Nephron (organoid): ENCODE results near the gene MRTFA.

Source experiments
- H3K27ac Mint-ChIP-seq, 3 experiments: 2 replicates each; pipeline ENCODE4 v1.8.0; 2020; ENCODE audit warnings: mixed read lengths in 3 of 3, mild to moderate bottlenecking in 2 of 3, moderate library complexity in 1 of 3
- H3K27me3 Mint-ChIP-seq: 2 replicates; pipeline ENCODE4 v1.8.0; 2021; ENCODE audit warnings: low read depth, mild to moderate bottlenecking, moderate library complexity, mixed read lengths
- H3K36me3 Mint-ChIP-seq: 2 replicates; pipeline ENCODE4 v1.8.0; 2020; ENCODE audit warnings: low read depth, mixed read lengths
- H3K4me1 Mint-ChIP-seq: 2 replicates; pipeline ENCODE4 v1.8.0; 2020; ENCODE audit warnings: mixed read lengths
- H3K4me3 Mint-ChIP-seq, 3 experiments: 2 replicates each; pipeline ENCODE4 v1.8.0; 2020; ENCODE audit warnings: mild to moderate bottlenecking in 3 of 3, mixed read lengths in 3 of 3, moderate library complexity in 2 of 3
- H3K9me3 Mint-ChIP-seq: 2 replicates; pipeline ENCODE4 v1.8.0; 2020; ENCODE audit warnings: mixed read lengths
- TF ChIP-seq, protein P1 (sequence below), 3 experiments: fragments of 200-600 bp; sonication (generic); IDR thresholded peaks; one replicate each; pipeline ENCODE4 v1.5.0; 2021; ENCODE audit warnings: antibody characterized with exemption in 3 of 3; ENCODE audit not compliant: unreplicated experiment in 3 of 3

MRTFA gene

DNA sequence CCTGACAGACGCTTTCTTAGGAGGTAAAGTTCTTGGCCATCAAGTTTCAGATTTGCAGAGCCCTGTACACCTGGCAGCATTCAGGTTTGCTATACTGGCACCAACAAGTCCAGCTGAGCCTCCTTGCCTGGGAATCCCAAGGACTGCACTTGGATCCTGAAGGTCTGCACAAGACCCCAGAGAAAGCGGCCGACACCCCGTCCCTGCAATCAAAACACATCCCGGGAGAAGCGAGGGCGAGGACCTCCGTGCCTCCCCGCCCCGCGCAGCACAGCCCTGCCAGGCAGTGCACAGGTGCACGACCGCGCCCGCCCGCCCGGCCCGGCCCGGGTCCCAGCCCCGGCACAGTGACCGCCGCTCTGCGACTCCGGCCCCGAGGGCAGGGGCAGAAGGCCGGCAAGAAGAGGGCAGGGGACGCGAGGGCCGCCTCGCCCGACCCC is 559 bp downstream of the MRTFA start:
- Mint-ChIP-seq H3K9me3 (no peaks in the 10 kb centered on the region), H3K4me1 (peaks cover 29% of the 10 kb centered on the region), H3K27ac (peak overlapping the region; percentile 36 to 73 (median 62)), H3K36me3 (peaks cover 4% of the 10 kb centered on the region), H3K4me3 (peak overlapping the region; percentile 91 to 96 (median 94)), H3K27me3 (no peaks in the 10 kb centered on the region)
- TF ChIP-seq, protein P1, sequence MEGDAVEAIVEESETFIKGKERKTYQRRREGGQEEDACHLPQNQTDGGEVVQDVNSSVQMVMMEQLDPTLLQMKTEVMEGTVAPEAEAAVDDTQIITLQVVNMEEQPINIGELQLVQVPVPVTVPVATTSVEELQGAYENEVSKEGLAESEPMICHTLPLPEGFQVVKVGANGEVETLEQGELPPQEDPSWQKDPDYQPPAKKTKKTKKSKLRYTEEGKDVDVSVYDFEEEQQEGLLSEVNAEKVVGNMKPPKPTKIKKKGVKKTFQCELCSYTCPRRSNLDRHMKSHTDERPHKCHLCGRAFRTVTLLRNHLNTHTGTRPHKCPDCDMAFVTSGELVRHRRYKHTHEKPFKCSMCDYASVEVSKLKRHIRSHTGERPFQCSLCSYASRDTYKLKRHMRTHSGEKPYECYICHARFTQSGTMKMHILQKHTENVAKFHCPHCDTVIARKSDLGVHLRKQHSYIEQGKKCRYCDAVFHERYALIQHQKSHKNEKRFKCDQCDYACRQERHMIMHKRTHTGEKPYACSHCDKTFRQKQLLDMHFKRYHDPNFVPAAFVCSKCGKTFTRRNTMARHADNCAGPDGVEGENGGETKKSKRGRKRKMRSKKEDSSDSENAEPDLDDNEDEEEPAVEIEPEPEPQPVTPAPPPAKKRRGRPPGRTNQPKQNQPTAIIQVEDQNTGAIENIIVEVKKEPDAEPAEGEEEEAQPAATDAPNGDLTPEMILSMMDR (IDR thresholded peaks at IDR 0.05; ENCODE audit: unreplicated experiment in 3 of 3) = no peak

DNA sequence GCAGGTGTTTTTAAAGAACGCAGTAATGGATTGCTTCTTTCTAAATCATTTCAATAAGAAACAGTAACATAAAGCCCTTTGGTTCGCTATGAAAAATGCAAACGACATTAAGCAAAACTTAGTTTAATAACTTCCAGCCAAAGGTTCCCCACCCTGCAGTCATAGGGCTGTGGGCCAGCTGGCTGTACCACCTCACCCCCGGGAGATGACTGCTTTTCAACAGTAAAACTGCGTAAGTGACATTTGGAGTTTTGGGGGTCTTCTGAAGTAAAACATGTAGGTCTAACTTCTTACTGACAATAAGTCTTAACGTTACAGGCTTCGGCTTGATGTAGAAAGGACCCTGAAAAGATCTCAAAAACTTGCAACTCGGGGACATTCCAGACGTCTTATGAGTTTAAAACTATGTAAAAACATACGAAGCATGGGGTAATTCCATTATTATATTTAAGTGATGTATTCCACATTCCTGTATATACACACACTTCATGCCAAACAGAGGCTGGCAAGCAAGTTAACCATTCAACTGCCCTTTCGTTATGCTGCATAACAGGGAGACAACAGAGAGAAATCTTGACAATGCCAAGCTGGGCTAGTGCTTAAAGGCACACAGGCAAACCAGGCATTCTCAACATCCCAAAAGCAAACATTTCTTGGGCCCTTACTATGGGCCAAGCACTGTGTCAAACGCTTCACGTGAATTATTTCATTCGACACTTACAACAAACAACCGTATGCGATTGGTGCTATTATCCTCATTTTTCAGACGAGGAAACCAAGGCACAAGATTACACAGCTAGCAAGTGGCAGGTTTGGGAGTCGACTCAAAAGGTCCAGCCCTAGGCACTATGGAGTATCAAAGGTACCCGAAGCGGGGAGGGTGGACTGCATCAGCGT is 1.2 kb downstream of the MRTFA start:
- Mint-ChIP-seq H3K36me3 (peaks cover 4% of the 10 kb centered on the region), H3K27me3 (no peaks in the 10 kb centered on the region), H3K4me1 (peaks cover 29% of the 10 kb centered on the region), H3K27ac (peak overlapping the region; percentile 36 to 73 (median 62)), H3K9me3 (no peaks in the 10 kb centered on the region), H3K4me3 (peak overlapping the region; percentile 86 to 94 (median 91))
- TF ChIP-seq, protein P1 (IDR thresholded peaks at IDR 0.05; ENCODE audit: unreplicated experiment in 3 of 3) = no peak

DNA sequence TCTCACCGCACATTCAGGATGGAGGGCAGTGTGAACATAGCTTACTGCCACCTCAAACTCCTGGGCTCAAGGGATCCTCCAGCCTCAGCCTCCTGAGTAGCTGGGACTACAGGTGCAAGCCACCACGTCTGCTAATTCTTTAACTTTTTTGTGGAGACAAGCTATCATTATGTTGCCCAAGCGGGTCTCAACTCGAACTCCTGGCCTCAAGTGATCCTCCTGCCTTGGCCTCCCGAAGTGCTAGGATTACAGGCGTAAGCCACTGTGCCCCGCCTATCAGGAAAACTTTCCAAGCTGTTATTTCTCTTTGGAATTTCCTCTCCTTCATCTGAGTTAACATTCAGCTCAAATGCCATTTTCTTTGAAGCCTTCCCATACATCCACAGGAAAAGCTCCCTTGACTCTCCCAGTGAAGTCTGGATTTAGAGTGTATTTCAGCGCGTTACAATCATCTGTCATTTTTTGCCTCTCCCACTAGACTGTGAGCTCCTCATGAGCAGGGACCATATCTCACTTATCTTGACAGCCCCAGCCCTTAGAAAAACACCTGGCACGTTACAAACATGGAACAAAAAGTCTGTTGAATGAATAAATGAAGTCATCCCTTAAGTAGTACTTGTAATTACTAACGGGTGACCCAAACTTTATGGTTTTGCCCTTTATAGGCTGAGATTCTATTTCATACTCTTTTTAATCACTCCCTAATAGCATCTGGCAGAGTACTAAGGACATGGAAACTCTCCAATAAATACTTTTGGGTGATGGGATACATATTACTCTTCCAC is 2.2 kb downstream of the MRTFA start:
- Mint-ChIP-seq H3K27me3 (no peaks in the 10 kb centered on the region), H3K27ac (peak overlapping the region; percentile 47 to 73 (median 59)), H3K4me1 (peaks cover 29% of the 10 kb centered on the region), H3K9me3 (no peaks in the 10 kb centered on the region), H3K36me3 (peaks cover 4% of the 10 kb centered on the region), H3K4me3 (peak overlapping the region; percentile 27 to 94 (median 91))
- TF ChIP-seq, protein P1 (IDR thresholded peaks at IDR 0.05; ENCODE audit: unreplicated experiment in 3 of 3) = no peak

DNA sequence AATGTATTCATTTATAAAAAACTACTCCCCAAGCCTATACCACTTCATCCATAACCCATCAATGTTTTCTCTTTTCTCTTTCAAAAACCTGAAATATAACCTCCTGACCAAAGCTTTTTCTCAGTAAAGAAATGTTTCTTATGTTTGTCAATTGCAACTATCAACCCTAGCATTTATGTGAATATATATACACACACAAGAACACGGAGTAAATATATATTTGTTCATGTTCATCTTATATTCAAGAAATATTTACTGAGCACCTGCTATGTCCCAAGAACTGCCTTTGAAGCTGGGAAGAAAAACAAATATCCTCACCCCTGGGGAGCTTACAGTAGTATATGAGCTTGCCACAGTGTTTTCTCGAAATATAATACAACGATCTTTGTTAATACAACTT is 3.5 kb downstream of the MRTFA start:
- TF ChIP-seq, protein P1 (IDR thresholded peaks at IDR 0.05; ENCODE audit: unreplicated experiment in 3 of 3) = no peak
- Mint-ChIP-seq H3K27ac (peak overlapping the region in 1 of 3 experiments; percentile 24), H3K36me3 (peaks cover 4% of the 10 kb centered on the region), H3K9me3 (no peaks in the 10 kb centered on the region), H3K4me1 (peaks cover 33% of the 10 kb centered on the region), H3K4me3 (no peak overlapping the region), H3K27me3 (no peaks in the 10 kb centered on the region)

DNA sequence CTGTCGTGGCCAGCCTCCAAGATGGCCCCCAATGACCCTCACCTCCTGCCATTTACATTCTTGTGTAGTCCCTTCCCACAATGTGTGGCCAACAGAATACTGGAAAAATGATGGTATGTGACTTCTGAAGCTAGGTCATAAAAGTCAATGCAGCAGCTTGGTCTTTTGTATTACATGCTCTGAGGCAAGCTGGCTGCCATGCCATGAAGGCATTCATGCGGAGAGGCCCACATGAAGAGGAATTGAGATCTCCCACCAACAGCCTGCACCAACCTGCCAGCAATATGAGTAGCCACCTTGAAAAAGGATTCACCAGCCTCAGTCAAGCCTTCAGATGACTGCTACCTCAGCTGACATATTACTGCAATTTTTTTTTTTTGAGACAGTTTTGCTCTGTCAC is 4.6 kb downstream of the MRTFA start:
- H3K36me3 Mint-ChIP-seq = peaks cover 4% of the 10 kb centered on the region
- H3K9me3 Mint-ChIP-seq = no peaks in the 10 kb centered on the region
- H3K27me3 Mint-ChIP-seq = no peaks in the 10 kb centered on the region
- TF ChIP-seq, protein P1 (IDR thresholded peaks at IDR 0.05; ENCODE audit: unreplicated experiment in 3 of 3) = no peak
- no peak overlapping the region for H3K4me3 Mint-ChIP-seq
- peak overlapping the region in 1 of 3 experiments; percentile 61 for H3K27ac Mint-ChIP-seq
- peaks cover 25% of the 10 kb centered on the region for H3K4me1 Mint-ChIP-seq
